ENCODE measurements around the gene DYRK1B. TPM values are rescaled to one million over a fixed set of nuclear protein-coding genes. Genes with fewer than 3 reads are reported as not detected.

Gene DYRK1B
- polyA plus RNA-seq, 1 donor (not counting 4 experiments of a cell fraction or from before 2014, with no cell fraction given): 4.6 TPM

- peak; percentile 26 for FAIRE-seq
Observed at GRCh38 chr19:39823686-39824085, 10.3 kb downstream of the DYRK1B start.

GRCh38 chr19:39820696-39821095, 13.3 kb downstream of the DYRK1B start:
- H3K4me1 ChIP-seq (ENCODE audit: control insufficient read depth, extremely low read depth, insufficient read depth, low read length): peaks cover 9% of the 10 kb centered on the region
- no peak overlapping the region for H3K9ac ChIP-seq (ENCODE audit: control insufficient read depth, extremely low read depth, insufficient read depth, low read length)
- H3K79me2 ChIP-seq (ENCODE audit: control insufficient read depth, insufficient read depth, low read length): no peaks in the 10 kb centered on the region
- no peaks in the 10 kb centered on the region for H4K20me1 ChIP-seq (ENCODE audit: control insufficient read depth, extremely low read depth, insufficient read depth, low read length)
- no peaks in the 10 kb centered on the region for H3K9me1 ChIP-seq (ENCODE audit: control insufficient read depth, extremely low read depth, insufficient read depth, low read length)
- DNase-seq (ENCODE audit: low read depth, low spot score): no peak
- peaks cover 2 to 4% of the 10 kb centered on the region in 2 experiments for H3K36me3 ChIP-seq (ENCODE audit: control insufficient read depth in 2 of 2, extremely low read depth in 1 of 2, insufficient read depth in 2 of 2, low read length in 2 of 2)
- H2AFZ ChIP-seq (ENCODE audit: control insufficient read depth, low read length): no peak overlapping the region
- H3K27me3 ChIP-seq (ENCODE audit: control insufficient read depth, extremely low read depth, insufficient read depth, low read length): no peaks in the 10 kb centered on the region
- FAIRE-seq: no peak
- dilution Hi-C loops (cut with MboI; ENCODE audit: extremely low pct_ligation_motif_present, low sequenced_read_pairs): no loop called here
- no peak overlapping the region for H3K4me2 ChIP-seq (ENCODE audit: control insufficient read depth, extremely low read depth, insufficient read depth, low read depth, low read length)
- no peak overlapping the region for H3K27ac ChIP-seq (ENCODE audit: control insufficient read depth, insufficient read depth, low read length)
- H3K9me3 ChIP-seq (ENCODE audit: control insufficient read depth, low read depth, low read length): no peaks in the 10 kb centered on the region
- TF ChIP-seq CTCF (optimal IDR thresholded peaks at IDR 0.05 in 1 of 3, IDR thresholded peaks at IDR 0.05 in 1 of 3, conservative IDR thresholded peaks at IDR 0.05 in 1 of 3; ENCODE audit: extremely low read depth in 1 of 3, insufficient read depth in 2 of 3, low read length in 3 of 3): no peak
- TF ChIP-seq EZH2 (IDR thresholded peaks at IDR 0.05; ENCODE audit: low read length): no peak
- H3K4me3 ChIP-seq (ENCODE audit: control insufficient read depth in 2 of 3, extremely low read depth in 1 of 3, insufficient read depth in 2 of 3, low read depth in 1 of 3, low read length in 3 of 3): no peak overlapping the region

More at GRCh38 chr19:39823686-39824085, 10.3 kb downstream of the DYRK1B start:
- Histone ChIP-seq H3K9ac (ENCODE audit: control insufficient read depth, extremely low read depth, insufficient read depth, low read length) (peak overlapping the region; percentile 31), H3K27me3 (ENCODE audit: control insufficient read depth, extremely low read depth, insufficient read depth, low read length) (no peaks in the 10 kb centered on the region), H3K36me3 (ENCODE audit: control insufficient read depth in 2 of 2, extremely low read depth in 1 of 2, insufficient read depth in 2 of 2, low read length in 2 of 2) (peaks cover 14 to 15% of the 10 kb centered on the region in 2 experiments), H3K79me2 (ENCODE audit: control insufficient read depth, insufficient read depth, low read length) (no peaks in the 10 kb centered on the region), H3K27ac (ENCODE audit: control insufficient read depth, insufficient read depth, low read length) (no peak overlapping the region), H3K9me3 (ENCODE audit: control insufficient read depth, low read depth, low read length) (no peaks in the 10 kb centered on the region), H3K4me1 (ENCODE audit: control insufficient read depth, extremely low read depth, insufficient read depth, low read length) (peaks cover 9% of the 10 kb centered on the region), H4K20me1 (ENCODE audit: control insufficient read depth, extremely low read depth, insufficient read depth, low read length) (no peaks in the 10 kb centered on the region), H3K4me2 (ENCODE audit: control insufficient read depth, extremely low read depth, insufficient read depth, low read depth, low read length) (peak overlapping the region; percentile 84), H2AFZ (ENCODE audit: control insufficient read depth, low read length) (peak overlapping the region; percentile 2), H3K4me3 (ENCODE audit: control insufficient read depth in 2 of 3, extremely low read depth in 1 of 3, insufficient read depth in 2 of 3, low read depth in 1 of 3, low read length in 3 of 3) (peak overlapping the region; percentile 37 to 50 (median 45)), H3K9me1 (ENCODE audit: control insufficient read depth, extremely low read depth, insufficient read depth, low read length) (no peaks in the 10 kb centered on the region)
- no peak for DNase-seq (ENCODE audit: low read depth, low spot score)
- no peak for TF ChIP-seq CTCF (optimal IDR thresholded peaks at IDR 0.05 in 1 of 3, IDR thresholded peaks at IDR 0.05 in 1 of 3, conservative IDR thresholded peaks at IDR 0.05 in 1 of 3; ENCODE audit: extremely low read depth in 1 of 3, insufficient read depth in 2 of 3, low read length in 3 of 3)
- TF ChIP-seq EZH2 (IDR thresholded peaks at IDR 0.05; ENCODE audit: low read length): no peak
- dilution Hi-C loops (cut with MboI; ENCODE audit: extremely low pct_ligation_motif_present, low sequenced_read_pairs): no loop called here

Measured in keratinocyte (primary cell).